Osteocyte (in vitro differentiated cells): ENCODE data around the gene CLMN. TPM values are rescaled to one million over a fixed set of nuclear protein-coding genes. Genes with fewer than 3 reads are reported as not detected.

Experiments
- DNase-seq: peaks from one replicate; pipeline ENCODE4 v3.0.0; 2021; ENCODE audit warnings: mixed read lengths; ENCODE audit not compliant: unreplicated experiment; ENCODE audit errors: extremely low spot score
- H3K27ac Mint-ChIP-seq: one replicate; pipeline ENCODE4 v1.8.0; 2021; ENCODE audit warnings: mild to moderate bottlenecking, mixed read lengths; ENCODE audit not compliant: unreplicated experiment
- H3K27me3 Mint-ChIP-seq: one replicate; pipeline ENCODE4 v1.8.0; 2021; ENCODE audit warnings: mixed read lengths; ENCODE audit not compliant: unreplicated experiment
- H3K36me3 Mint-ChIP-seq: one replicate; pipeline ENCODE4 v1.8.0; 2021; ENCODE audit warnings: mixed read lengths; ENCODE audit not compliant: unreplicated experiment
- H3K4me1 Mint-ChIP-seq: one replicate; pipeline ENCODE4 v1.8.0; 2021; ENCODE audit warnings: mixed read lengths; ENCODE audit not compliant: unreplicated experiment
- H3K4me3 Mint-ChIP-seq: one replicate; pipeline ENCODE4 v1.8.0; 2021; ENCODE audit warnings: mild to moderate bottlenecking, moderate library complexity, mixed read lengths; ENCODE audit not compliant: unreplicated experiment
- H3K9me3 Mint-ChIP-seq: one replicate; pipeline ENCODE4 v1.8.0; 2021; ENCODE audit warnings: mixed read lengths; ENCODE audit not compliant: unreplicated experiment
- total RNA-seq: library from RNA; stranded (reverse); gene quantifications from 2 replicates; pipeline ENCODE4 v1.2.1, GENCODE V29; 2021
- TF ChIP-seq, protein P1 (sequence below): fragments of 200-600 bp; sonication (generic); IDR thresholded peaks from 2 replicates; pipeline ENCODE4 v1.5.0; 2021; ENCODE audit warnings: antibody characterized with exemption, mild to moderate bottlenecking, moderate library complexity

CLMN gene
- total RNA-seq, 1 donor from 2014 or later = 5.4 TPM

DNA sequence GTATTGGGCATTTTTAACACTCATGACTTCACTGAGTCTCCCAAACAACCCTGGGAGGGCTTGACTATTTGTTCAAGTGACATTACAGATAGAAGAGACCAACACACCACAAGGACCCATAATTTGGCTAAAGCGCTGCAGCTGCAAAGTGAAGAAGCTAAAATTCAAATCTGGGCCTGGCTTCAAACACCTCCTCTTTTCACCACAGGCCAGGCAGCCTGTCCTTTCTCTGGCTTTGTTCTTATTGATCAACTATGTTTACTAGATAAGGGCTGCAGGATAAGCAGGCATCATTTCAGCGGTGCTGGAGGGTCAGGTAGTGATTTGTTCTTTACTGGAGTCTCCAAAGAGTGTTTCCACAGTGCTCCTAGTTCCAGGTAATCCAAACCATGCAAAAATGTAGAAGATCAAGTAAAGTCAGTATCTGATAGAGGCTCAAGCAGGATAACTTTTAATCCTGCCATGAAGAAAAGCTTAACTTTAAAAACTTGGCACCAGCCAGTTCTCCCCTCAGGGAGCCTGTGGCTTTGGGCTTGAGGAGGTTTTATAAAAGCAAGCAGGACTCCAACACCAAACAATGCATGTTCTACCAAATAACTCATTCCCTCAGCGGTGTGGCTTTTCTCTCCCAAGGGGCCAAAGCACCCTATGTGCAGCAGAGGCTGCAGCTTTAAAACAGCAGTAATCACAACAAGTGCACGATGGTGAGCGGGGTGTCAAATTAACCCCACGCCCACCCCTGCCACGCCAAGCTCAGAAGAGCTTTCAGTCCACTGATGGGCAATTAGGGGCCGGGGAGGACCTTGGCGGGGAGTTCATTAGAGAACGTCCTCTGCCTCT is 16.8 kb downstream of the CLMN start:
- Mint-ChIP-seq H3K27ac (no peak overlapping the region), H3K4me3 (no peak overlapping the region), H3K9me3 (no peaks in the 10 kb centered on the region), H3K36me3 (no peaks in the 10 kb centered on the region), H3K27me3 (peaks cover 6% of the 10 kb centered on the region), H3K4me1 (peaks cover 5% of the 10 kb centered on the region)
- no peak for DNase-seq
- TF ChIP-seq, protein P1, sequence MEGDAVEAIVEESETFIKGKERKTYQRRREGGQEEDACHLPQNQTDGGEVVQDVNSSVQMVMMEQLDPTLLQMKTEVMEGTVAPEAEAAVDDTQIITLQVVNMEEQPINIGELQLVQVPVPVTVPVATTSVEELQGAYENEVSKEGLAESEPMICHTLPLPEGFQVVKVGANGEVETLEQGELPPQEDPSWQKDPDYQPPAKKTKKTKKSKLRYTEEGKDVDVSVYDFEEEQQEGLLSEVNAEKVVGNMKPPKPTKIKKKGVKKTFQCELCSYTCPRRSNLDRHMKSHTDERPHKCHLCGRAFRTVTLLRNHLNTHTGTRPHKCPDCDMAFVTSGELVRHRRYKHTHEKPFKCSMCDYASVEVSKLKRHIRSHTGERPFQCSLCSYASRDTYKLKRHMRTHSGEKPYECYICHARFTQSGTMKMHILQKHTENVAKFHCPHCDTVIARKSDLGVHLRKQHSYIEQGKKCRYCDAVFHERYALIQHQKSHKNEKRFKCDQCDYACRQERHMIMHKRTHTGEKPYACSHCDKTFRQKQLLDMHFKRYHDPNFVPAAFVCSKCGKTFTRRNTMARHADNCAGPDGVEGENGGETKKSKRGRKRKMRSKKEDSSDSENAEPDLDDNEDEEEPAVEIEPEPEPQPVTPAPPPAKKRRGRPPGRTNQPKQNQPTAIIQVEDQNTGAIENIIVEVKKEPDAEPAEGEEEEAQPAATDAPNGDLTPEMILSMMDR = no peak

DNA sequence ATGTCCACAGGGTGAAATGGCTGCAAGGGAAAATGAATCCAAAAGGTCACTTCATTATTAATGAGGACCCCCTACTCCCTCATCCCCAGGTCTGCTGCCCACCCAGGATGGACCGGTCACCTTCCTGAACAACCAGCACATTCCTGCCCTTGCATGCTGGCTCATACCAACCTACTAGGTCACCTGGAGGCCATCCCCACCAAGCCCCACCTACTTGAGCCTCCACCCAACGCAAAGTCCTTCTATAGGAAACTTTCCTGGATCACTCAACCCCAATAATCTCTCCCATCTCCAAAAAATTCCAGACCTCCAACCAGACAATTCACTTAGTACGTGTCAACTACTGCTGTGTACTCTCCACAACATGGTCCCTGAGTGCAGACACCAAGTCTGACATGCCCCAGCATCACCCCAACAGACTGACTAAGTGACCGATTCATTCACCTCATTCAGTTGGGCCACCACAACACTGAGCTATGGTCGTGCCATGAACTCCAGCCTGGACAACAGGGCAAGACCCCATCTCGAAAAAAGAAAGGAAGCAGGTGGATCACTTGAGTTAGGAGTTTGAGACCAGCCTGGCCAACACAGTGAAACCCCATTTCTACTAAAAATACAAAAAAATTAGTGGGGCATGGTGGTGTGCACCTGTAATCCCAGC is 18.1 kb downstream of the CLMN start:
- H3K27ac Mint-ChIP-seq = no peak overlapping the region
- H3K4me3 Mint-ChIP-seq = no peak overlapping the region
- peaks cover 6% of the 10 kb centered on the region for H3K27me3 Mint-ChIP-seq

DNA sequence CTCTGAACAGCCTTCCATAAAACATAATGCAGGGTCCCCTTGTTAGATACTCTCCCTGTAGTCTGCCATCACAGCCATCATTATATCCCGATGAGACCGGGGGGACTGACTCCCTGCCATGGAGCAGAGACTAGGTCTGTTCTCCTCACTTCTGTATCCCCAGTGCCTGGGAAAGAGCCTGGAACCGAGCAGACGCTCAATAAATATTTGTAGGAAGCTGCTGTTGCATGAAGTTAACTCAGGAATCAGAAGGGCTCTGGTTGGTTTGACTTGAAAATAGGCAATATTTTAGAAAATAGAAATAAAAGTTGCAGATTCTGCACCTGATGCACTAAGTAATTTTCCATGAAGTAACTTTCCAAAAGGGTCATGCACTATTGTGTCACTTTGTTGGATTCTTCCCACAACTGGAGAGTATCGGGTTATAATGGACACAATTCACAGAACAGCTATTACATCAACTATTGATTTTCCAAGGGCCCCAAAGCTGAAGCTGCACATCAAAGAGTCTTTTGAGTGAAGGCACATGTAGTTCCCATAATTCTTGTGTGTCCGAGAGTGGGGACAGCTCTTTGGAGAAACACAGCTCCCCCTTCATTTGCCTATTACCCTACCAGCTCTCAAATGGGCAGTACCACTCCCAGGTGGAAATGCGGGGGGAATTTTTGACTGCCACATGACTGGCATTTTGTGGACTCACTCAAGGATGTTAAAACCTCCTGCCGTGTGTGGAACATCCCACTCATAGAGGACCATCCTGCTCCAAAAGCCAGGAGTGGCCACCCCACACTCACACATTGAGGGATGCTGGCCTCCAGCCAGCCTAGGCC is 18.8 kb downstream of the CLMN start:
- peaks cover 5% of the 10 kb centered on the region for H3K27me3 Mint-ChIP-seq
- no peak overlapping the region for H3K27ac Mint-ChIP-seq
- DNase-seq = no peak
- H3K9me3 Mint-ChIP-seq = peaks cover 8% of the 10 kb centered on the region
- TF ChIP-seq, protein P1 = no peak
- H3K4me3 Mint-ChIP-seq = no peak overlapping the region
- H3K36me3 Mint-ChIP-seq = no peaks in the 10 kb centered on the region
- peaks cover 6% of the 10 kb centered on the region for H3K4me1 Mint-ChIP-seq

More for the DNA sequence above, 18.1 kb downstream of the CLMN start:
- Mint-ChIP-seq H3K36me3 (no peaks in the 10 kb centered on the region), H3K4me1 (peaks cover 5% of the 10 kb centered on the region), H3K9me3 (peaks cover under 1% of the 10 kb centered on the region)
- DNase-seq = no peak
- TF ChIP-seq, protein P1 = no peak

DNA sequence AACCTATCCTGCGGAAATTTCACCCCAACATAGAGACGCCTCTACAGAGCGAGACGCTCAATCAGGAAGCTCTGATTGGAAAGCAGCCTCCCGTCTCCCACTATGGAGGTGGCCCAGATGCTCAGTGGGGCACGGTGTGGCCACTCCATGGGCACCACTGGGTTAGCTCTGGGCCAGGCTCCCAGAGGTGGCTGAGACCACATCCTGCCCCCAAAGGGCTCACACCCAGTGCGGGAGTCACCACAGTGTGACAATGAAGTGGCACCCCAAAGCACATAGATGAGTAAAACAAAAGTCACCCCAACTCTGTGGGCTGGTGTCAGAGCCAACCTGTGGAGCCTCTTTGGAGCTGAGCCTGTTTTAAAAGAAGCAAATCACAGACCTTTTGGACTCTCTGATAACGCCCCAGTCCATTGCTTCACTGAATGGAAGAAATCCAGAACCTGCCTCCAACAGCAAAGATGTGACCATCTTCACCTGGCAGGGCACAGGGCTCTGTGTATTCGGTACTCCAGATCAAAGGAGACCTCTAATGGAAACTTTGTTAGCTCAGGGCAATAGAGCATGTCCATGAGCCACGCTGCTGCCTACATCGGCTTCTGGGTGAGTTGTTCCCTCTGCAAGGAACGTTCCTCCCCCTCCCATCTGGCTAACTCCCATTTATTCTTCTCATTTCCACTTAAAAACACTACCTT is 19.6 kb downstream of the CLMN start:
- H3K36me3 Mint-ChIP-seq = no peaks in the 10 kb centered on the region
- TF ChIP-seq, protein P1 = no peak
- H3K4me1 Mint-ChIP-seq = peaks cover 6% of the 10 kb centered on the region
- H3K27me3 Mint-ChIP-seq = peaks cover 2% of the 10 kb centered on the region
- no peak for DNase-seq
- no peak overlapping the region for H3K4me3 Mint-ChIP-seq
- H3K9me3 Mint-ChIP-seq = peaks cover 11% of the 10 kb centered on the region
- H3K27ac Mint-ChIP-seq = no peak overlapping the region
